ENCODE measurements around the gene NDUFC1.
A peak's percentile ranks its signal among the peaks of the same experiment; 100 is the strongest.
"Not testable (repeated sequence)": the region's sequence is repeated elsewhere in the genome, so short reads cannot be mapped to it uniquely, and the experiment has no call there.

The NDUFC1 gene

DNA sequence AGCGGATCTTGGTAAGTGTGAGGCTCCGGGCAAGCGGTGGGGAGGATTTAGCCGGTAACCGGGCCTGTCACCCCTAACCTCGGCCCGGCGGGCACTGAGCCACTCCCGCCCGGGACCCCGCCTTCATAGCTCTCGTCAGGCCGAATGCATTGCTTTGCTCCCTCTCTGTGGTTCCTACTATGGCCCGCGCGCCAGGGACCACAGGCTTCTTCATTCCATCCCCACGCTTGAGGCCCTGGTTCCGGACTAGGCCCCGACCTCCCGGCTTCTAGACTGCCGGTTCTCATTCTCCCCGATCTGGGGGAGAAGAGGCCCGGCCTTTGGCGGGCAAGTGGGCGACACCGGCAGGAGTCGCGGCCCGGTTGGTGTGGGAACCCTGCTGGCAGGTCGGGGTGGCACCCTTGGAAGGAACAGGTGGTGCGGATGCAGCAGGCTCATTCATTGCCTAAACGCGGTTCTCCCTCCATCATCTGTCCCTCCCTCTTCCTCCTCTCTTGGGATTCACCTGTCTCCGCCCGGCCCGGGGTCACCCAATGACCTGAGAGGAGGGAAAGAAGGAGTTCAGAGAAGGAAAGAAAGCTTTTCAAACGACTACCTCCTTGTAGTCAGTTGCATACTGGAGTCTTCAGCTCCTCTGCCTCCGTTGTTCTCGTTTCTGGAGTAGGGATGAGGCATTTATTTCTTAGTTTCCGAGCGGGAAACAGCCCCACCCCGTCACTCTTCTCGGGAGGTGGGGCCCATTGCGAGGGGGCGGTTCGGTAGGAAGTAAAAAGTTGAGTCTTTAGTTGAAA, at the start of gene NDUFC1:
Gene NDUFC1, minus strand, starts transcription at position 657 of the 791 bp plus-strand sequence. CDS start 6,679 bp downstream, outside the sequence.
- Histone ChIP-seq H3K27ac (ENCODE audit: low read depth in 2 of 2, low read length in 2 of 2) (peak within 1 kb of the TSS; percentile 93 to 98), H3K36me3 (ENCODE audit: control insufficient read depth in 2 of 2, insufficient read depth in 2 of 2, low read length in 2 of 2) (peaks cover 0 to 2% of the 10 kb centered on the region in 2 donors), H3K9me3 (ENCODE audit: control insufficient read depth in 2 of 2, low read length in 2 of 2) (no peaks in the 10 kb centered on the region), H3K9ac (ENCODE audit: low read depth in 1 of 2, low read length in 2 of 2) (peak within 1 kb of the TSS; percentile 91 to 92), H3K4me3 (ENCODE audit: low read length in 2 of 2) (peak within 1 kb of the TSS; percentile 84 to 99), H3K27me3 (ENCODE audit: control insufficient read depth in 2 of 2, insufficient read depth in 2 of 2, low read length in 2 of 2) (no peaks in the 10 kb centered on the region), H3K4me1 (ENCODE audit: control insufficient read depth in 2 of 2, insufficient read depth in 2 of 2, low read length in 2 of 2) (peaks cover 12 to 21% of the 10 kb centered on the region in 2 donors)

- Histone ChIP-seq H3K4me1 (ENCODE audit: control insufficient read depth in 2 of 2, insufficient read depth in 2 of 2, low read length in 2 of 2) (no peaks in the 10 kb centered on the region), H3K4me3 (ENCODE audit: low read length in 2 of 2) (no peak overlapping the region), H3K27me3 (ENCODE audit: control insufficient read depth in 2 of 2, insufficient read depth in 2 of 2, low read length in 2 of 2) (no peaks in the 10 kb centered on the region), H3K9me3 (ENCODE audit: control insufficient read depth in 2 of 2, low read length in 2 of 2) (no peaks in the 10 kb centered on the region), H3K27ac (ENCODE audit: low read depth in 2 of 2, low read length in 2 of 2) (no peak overlapping the region), H3K36me3 (ENCODE audit: control insufficient read depth in 2 of 2, insufficient read depth in 2 of 2, low read length in 2 of 2) (peaks cover 3 to 12% of the 10 kb centered on the region in 2 donors), H3K9ac (ENCODE audit: low read depth in 1 of 2, low read length in 2 of 2) (no peak overlapping the region)
Observed at GRCh38 chr4:139337612-139338011, 35.3 kb upstream of the NDUFC1 start.

DNA sequence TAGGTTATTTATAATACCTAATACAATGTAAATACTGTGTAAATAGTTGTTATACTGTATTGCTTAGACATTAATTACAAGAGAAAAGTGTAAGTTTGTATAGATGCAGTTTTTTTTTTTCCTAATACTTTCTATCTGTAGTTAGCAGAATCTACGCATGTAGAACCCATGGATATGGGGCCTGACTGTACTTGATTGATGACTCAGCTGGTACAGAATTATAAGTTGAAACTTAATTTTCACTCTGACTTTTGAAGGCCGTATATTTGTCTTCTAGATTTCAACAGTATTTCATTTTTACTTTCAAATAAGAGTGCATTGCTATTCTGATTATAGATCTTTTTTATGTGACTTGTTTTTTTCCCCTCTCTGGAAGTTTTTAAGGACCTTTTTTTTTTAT, 30.8 kb upstream of the NDUFC1 start:
- Histone ChIP-seq H3K27me3 (ENCODE audit: control insufficient read depth in 2 of 2, insufficient read depth in 2 of 2, low read length in 2 of 2) (no peaks in the 10 kb centered on the region), H3K4me3 (ENCODE audit: low read length in 2 of 2) (no peak overlapping the region), H3K27ac (ENCODE audit: low read depth in 2 of 2, low read length in 2 of 2) (no peak overlapping the region), H3K36me3 (ENCODE audit: control insufficient read depth in 2 of 2, insufficient read depth in 2 of 2, low read length in 2 of 2) (peaks cover 2 to 3% of the 10 kb centered on the region in 2 donors), H3K4me1 (ENCODE audit: control insufficient read depth in 2 of 2, insufficient read depth in 2 of 2, low read length in 2 of 2) (no peaks in the 10 kb centered on the region), H3K9me3 (ENCODE audit: control insufficient read depth in 2 of 2, low read length in 2 of 2) (no peaks in the 10 kb centered on the region), H3K9ac (ENCODE audit: low read depth in 1 of 2, low read length in 2 of 2) (no peak overlapping the region)

GRCh38 chr4:139331185-139331584, 28.9 kb upstream of the NDUFC1 start:
- H3K4me3 ChIP-seq (ENCODE audit: low read length in 2 of 2), result no peak overlapping the region
- H3K9me3 ChIP-seq (ENCODE audit: control insufficient read depth in 2 of 2, low read length in 2 of 2), result no peaks in the 10 kb centered on the region

GRCh38 chr4:139330283-139330682, 28.0 kb upstream of the NDUFC1 start:
- no peak overlapping the region for H3K27ac ChIP-seq (ENCODE audit: low read depth in 2 of 2, low read length in 2 of 2)
- no peak overlapping the region for H3K4me3 ChIP-seq (ENCODE audit: low read length in 2 of 2)
- H3K36me3 ChIP-seq (ENCODE audit: control insufficient read depth in 2 of 2, insufficient read depth in 2 of 2, low read length in 2 of 2), result peaks cover 0 to 3% of the 10 kb centered on the region in 2 donors
- no peaks in the 10 kb centered on the region for H3K4me1 ChIP-seq (ENCODE audit: control insufficient read depth in 2 of 2, insufficient read depth in 2 of 2, low read length in 2 of 2)
- no peaks in the 10 kb centered on the region for H3K9me3 ChIP-seq (ENCODE audit: control insufficient read depth in 2 of 2, low read length in 2 of 2)
- no peaks in the 10 kb centered on the region for H3K27me3 ChIP-seq (ENCODE audit: control insufficient read depth in 2 of 2, insufficient read depth in 2 of 2, low read length in 2 of 2)
- no peak overlapping the region for H3K9ac ChIP-seq (ENCODE audit: low read depth in 1 of 2, low read length in 2 of 2)

More at GRCh38 chr4:139331185-139331584, 28.9 kb upstream of the NDUFC1 start:
- H3K27me3 ChIP-seq (ENCODE audit: control insufficient read depth in 2 of 2, insufficient read depth in 2 of 2, low read length in 2 of 2), result no peaks in the 10 kb centered on the region
- no peak overlapping the region for H3K9ac ChIP-seq (ENCODE audit: low read depth in 1 of 2, low read length in 2 of 2)
- H3K4me1 ChIP-seq (ENCODE audit: control insufficient read depth in 2 of 2, insufficient read depth in 2 of 2, low read length in 2 of 2), result no peaks in the 10 kb centered on the region
- peaks cover 2 to 3% of the 10 kb centered on the region in 2 donors for H3K36me3 ChIP-seq (ENCODE audit: control insufficient read depth in 2 of 2, insufficient read depth in 2 of 2, low read length in 2 of 2)
- no peak overlapping the region for H3K27ac ChIP-seq (ENCODE audit: low read depth in 2 of 2, low read length in 2 of 2)

DNA sequence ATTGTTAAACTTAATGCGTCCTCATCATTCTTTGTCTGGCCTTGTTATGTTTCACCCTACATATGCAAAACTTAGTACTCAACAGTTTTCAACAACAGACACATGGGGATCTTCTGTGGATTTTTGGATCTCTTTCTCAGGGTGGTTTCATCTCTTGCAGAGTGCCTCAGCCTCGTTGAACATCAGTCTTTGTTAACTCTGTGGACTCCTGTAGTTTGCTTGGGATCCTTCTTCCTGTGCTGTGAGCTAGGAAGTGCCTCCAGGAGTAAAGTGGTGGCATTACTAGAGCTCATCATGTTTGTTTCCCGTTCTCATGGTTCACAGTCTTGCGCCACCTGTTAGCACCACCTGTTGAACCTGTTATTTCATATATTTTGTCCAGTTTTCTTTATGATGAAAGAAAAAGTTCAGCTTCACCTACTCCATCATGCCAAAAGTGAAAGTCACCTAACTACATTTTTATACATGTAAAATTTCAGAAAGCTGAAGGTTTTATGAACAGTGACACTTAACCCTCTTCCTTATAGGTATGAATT, 27.5 kb upstream of the NDUFC1 start:
- peaks cover 0 to 3% of the 10 kb centered on the region in 2 donors for H3K36me3 ChIP-seq (ENCODE audit: control insufficient read depth in 2 of 2, insufficient read depth in 2 of 2, low read length in 2 of 2)
- no peaks in the 10 kb centered on the region for H3K9me3 ChIP-seq (ENCODE audit: control insufficient read depth in 2 of 2, low read length in 2 of 2)
- H3K4me3 ChIP-seq (ENCODE audit: low read length in 2 of 2), result no peak overlapping the region
- no peak overlapping the region for H3K27ac ChIP-seq (ENCODE audit: low read depth in 2 of 2, low read length in 2 of 2)
- H3K4me1 ChIP-seq (ENCODE audit: control insufficient read depth in 2 of 2, insufficient read depth in 2 of 2, low read length in 2 of 2), result peaks cover 0 to under 1% of the 10 kb centered on the region in 2 donors
- H3K27me3 ChIP-seq (ENCODE audit: control insufficient read depth in 2 of 2, insufficient read depth in 2 of 2, low read length in 2 of 2), result no peaks in the 10 kb centered on the region
- no peak overlapping the region for H3K9ac ChIP-seq (ENCODE audit: low read depth in 1 of 2, low read length in 2 of 2)

DNA sequence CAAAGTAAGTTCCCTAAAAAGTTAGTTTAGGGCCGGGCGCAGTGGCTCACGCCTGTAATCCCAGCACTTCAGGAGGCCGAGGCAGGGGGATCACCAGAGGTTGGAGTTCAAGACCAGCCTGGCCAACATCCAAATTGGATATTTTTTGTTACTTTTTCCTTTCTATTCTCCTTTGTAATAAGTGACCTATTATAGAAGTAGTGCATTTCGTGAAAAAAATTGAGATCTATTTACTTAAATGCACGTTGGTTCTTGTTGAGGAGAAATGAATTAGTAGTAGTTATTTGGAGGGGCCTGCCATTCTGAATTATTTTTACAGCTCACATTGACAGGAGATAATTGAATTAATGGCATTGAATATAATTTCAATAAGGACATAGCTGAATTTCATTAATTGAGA, 22.3 kb upstream of the NDUFC1 start:
- no peak overlapping the region for H3K27ac ChIP-seq (ENCODE audit: low read depth in 2 of 2, low read length in 2 of 2)

GRCh38 chr4:139322541-139322940, 20.3 kb upstream of the NDUFC1 start:
- not testable (repeated sequence) for H3K27ac ChIP-seq (ENCODE audit: low read depth in 2 of 2, low read length in 2 of 2); H3K27me3 ChIP-seq (ENCODE audit: control insufficient read depth in 2 of 2, insufficient read depth in 2 of 2, low read length in 2 of 2); H3K9ac ChIP-seq (ENCODE audit: low read depth in 1 of 2, low read length in 2 of 2); H3K36me3 ChIP-seq (ENCODE audit: control insufficient read depth in 2 of 2, insufficient read depth in 2 of 2, low read length in 2 of 2); H3K4me3 ChIP-seq (ENCODE audit: low read length in 2 of 2); H3K9me3 ChIP-seq (ENCODE audit: control insufficient read depth in 2 of 2, low read length in 2 of 2)
- H3K4me1 ChIP-seq (ENCODE audit: control insufficient read depth in 2 of 2, insufficient read depth in 2 of 2, low read length in 2 of 2), result peaks cover 2 to 10% of the 10 kb centered on the region in 2 donors

More for the DNA sequence above, 22.3 kb upstream of the NDUFC1 start:
- Histone ChIP-seq H3K9me3 (ENCODE audit: control insufficient read depth in 2 of 2, low read length in 2 of 2) (no peaks in the 10 kb centered on the region), H3K36me3 (ENCODE audit: control insufficient read depth in 2 of 2, insufficient read depth in 2 of 2, low read length in 2 of 2) (peaks cover 0 to under 1% of the 10 kb centered on the region in 2 donors), H3K9ac (ENCODE audit: low read depth in 1 of 2, low read length in 2 of 2) (no peak overlapping the region), H3K4me3 (ENCODE audit: low read length in 2 of 2) (no peak overlapping the region), H3K27me3 (ENCODE audit: control insufficient read depth in 2 of 2, insufficient read depth in 2 of 2, low read length in 2 of 2) (no peaks in the 10 kb centered on the region), H3K4me1 (ENCODE audit: control insufficient read depth in 2 of 2, insufficient read depth in 2 of 2, low read length in 2 of 2) (peaks cover 2 to 10% of the 10 kb centered on the region in 2 donors)

DNA sequence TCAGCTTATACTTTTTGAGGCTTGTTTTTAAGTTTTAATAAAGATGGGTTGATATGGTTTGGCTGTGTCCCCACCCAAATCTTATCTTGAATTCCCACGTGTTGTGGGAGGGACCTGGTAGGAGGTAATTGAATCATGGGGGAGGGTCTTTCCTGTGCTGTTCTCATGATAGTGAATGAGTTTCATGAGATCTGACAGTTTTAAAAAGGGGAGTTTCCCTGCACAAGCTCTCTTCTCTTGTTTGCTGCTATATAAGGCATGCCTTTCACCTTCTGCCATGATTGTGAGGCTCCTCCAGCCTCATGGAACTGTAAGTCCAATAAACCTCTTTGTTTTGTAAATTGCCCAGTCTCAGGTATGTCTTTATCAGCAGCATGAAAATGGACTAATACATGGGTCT, 19.8 kb upstream of the NDUFC1 start:
- not testable (repeated sequence) for H3K9me3 ChIP-seq (ENCODE audit: control insufficient read depth in 2 of 2, low read length in 2 of 2); H3K36me3 ChIP-seq (ENCODE audit: control insufficient read depth in 2 of 2, insufficient read depth in 2 of 2, low read length in 2 of 2); H3K4me3 ChIP-seq (ENCODE audit: low read length in 2 of 2); H3K27me3 ChIP-seq (ENCODE audit: control insufficient read depth in 2 of 2, insufficient read depth in 2 of 2, low read length in 2 of 2); H3K27ac ChIP-seq (ENCODE audit: low read depth in 2 of 2, low read length in 2 of 2); H3K9ac ChIP-seq (ENCODE audit: low read depth in 1 of 2, low read length in 2 of 2)
- H3K4me1 ChIP-seq (ENCODE audit: control insufficient read depth in 2 of 2, insufficient read depth in 2 of 2, low read length in 2 of 2), result peaks cover 2 to 10% of the 10 kb centered on the region in 2 donors

DNA sequence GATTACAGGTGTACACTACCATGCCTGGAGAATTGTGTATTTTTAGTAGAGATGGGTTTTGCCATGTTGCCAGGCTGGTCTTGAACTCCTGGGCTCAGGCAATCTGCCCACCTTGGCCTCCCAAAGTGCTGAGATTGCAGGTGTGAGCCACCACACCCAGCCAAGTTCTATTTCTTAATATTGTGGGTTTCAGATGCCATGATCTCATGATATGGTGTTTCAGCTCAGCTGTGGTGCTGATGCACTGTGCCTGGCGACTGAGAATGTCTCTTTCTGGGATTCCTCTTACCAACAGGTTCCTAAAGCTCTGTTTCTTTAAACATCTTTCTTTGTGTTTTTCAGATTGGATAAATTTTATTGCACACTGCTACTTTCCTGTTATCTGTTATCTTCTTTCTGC, 17.3 kb upstream of the NDUFC1 start:
- H3K27me3 ChIP-seq (ENCODE audit: control insufficient read depth in 2 of 2, insufficient read depth in 2 of 2, low read length in 2 of 2), result no peaks in the 10 kb centered on the region
- H3K27ac ChIP-seq (ENCODE audit: low read depth in 2 of 2, low read length in 2 of 2), result no peak overlapping the region
- H3K4me1 ChIP-seq (ENCODE audit: control insufficient read depth in 2 of 2, insufficient read depth in 2 of 2, low read length in 2 of 2), result peaks cover 0 to 10% of the 10 kb centered on the region in 2 donors
- no peaks in the 10 kb centered on the region for H3K9me3 ChIP-seq (ENCODE audit: control insufficient read depth in 2 of 2, low read length in 2 of 2)
- no peaks in the 10 kb centered on the region for H3K36me3 ChIP-seq (ENCODE audit: control insufficient read depth in 2 of 2, insufficient read depth in 2 of 2, low read length in 2 of 2)
- H3K4me3 ChIP-seq (ENCODE audit: low read length in 2 of 2), result no peak overlapping the region
- H3K9ac ChIP-seq (ENCODE audit: low read depth in 1 of 2, low read length in 2 of 2), result no peak overlapping the region

All from mucosa of rectum (tissue), 2 donors.